HG03139 (cell line): ENCODE results near the gene MAP3K15.

Experiments used
- ATAC-seq: cut with Tn5 transposase; IDR thresholded peaks from one replicate; pipeline ENCODE4 v1.9.1; 2021; ENCODE audit not compliant: unreplicated experiment

Gene MAP3K15

DNA sequence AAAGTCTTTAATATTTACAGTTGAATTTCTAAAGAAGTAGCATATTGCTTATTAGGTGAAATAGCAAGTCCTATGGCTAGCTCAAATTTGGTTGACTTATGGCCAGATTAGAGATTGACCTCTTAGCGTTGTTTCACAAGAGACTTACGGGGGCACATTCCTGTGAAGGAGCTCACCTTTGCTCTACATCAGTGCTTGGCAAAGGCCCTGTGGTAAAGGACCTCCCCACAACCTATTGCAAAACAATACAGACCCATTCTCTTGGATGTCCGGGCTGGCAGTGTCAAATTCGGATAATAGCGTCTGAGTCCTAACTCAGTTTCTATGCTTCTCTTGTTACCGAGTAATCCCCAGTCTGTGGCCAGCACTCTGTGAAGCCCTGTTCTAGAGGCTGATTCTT, 160.7 kb downstream of the MAP3K15 start:
- ATAC-seq: no peak

DNA sequence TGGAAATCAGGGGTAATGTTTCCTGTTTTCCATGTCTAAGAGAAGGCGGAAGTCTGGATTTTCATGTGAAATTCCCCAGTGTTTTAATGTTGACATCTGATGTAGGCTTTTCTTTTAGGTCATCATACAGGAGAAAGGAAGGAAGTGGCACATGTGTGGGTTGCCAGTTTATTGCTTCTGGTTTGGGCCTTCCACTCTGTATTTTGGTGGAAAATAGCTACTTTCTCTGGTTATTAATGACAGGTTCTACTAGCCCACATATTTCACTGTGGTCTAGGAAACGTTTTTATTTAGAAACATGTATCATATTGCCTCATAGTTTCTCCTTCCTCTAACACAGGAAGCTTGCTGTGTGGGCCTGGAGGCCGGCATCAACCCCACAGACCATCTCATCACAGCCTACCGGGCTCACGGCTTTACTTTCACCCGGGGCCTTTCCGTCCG, 164.3 kb downstream of the MAP3K15 start:
- peak; percentile 93 for ATAC-seq

DNA sequence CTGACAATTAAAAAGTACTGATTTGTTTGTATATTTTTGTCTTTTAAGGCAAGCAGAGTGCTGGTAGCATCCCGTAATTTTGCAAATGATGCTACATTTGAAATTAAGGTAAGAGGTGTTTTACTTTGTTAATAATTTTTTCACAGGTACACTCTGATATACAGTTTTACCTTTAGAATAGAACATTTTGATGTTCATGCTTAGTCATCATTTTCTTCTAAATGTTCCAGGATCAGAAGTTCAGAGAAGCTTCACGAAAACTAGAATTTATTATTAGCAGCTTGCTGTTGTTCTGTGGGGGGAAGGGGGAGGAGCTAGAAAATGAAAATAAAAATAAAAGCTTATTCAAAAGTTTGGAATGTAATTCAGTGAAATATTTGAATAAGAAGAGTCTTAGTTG, 166.0 kb downstream of the MAP3K15 start:
- ATAC-seq: no peak

DNA sequence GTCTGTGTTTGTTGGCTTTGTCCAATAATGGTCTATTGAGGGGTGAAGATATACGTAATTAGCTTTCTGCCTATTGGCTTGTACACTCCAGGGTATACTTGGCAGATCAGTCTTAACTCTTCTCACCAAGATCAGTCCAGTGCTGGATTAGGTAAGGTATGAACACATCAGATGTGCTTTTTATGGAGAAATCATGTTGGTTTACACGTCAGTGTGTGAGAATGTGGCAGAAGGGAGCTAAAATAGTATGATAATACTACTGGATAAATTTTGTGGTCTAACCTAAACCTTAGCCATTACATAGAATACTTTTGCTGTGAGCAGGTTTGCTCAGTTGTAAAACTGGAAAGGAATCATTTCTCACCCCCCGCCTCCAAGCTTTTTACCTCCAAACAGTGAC, 167.4 kb downstream of the MAP3K15 start:
- no peak for ATAC-seq

DNA sequence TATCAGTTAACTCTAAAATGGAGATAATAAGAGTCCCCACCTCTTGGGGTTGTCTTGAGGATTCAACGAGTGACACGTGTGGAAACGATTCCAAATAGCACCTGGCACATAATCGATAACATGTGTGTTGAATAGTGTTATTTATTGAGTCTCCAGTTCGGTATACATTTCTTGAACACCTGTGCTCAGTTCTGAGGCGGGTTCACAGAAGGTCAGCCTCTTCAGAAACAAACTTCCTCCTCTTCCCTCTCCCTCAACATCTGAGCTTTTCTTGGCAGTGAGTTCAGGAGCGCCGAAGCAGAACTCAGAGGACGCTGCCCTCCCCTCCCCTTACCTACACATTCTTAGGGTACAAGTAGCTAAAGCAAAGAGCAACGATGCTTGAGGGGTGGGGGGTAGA, 170.6 kb downstream of the MAP3K15 start:
- no peak for ATAC-seq

DNA sequence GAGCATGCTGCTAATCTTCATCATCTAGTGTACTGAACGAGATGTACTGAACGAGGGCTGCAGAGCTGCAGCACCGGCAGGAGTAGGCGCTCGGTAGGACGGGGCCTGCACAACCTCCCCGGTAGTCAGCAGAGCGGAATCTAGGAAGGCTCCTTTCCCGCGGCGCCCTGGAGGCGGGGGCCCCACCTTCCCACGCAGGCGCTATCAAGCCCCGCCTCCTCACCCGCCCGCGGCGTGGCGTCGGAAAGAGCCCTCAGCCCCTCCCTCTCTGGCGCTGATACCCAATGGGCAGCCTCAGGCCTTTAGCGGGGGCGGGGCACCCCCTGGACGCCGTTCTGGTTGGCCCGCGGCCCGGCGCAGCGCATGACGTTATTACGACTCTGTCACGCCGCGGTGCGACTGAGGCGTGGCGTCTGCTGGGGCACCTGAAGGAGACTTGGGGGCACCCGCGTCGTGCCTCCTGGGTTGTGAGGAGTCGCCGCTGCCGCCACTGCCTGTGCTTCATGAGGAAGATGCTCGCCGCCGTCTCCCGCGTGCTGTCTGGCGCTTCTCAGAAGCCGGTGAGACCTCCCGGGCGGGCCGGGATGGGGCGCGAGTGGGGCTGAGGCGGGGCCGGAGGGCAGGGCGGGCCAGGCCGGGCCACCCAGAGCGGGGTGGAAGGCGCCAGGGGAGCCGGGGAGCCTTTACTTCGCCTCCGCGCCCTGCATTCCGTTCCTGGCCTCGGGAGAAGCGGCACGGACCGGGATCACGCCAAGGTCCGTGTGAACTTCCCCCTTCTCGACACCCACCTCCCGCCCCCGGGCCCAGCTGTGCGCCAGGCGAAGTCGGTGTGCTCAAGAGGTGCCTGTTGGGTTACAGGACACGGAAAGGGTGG, 171.5 kb downstream of the MAP3K15 start, which contains the start of gene PDHA1:
TSS of gene PDHA1 (plus strand) at position 393 of the 874 bp plus-strand sequence. CDS start at position 504, 111 bp downstream.
- peak; percentile 96 for ATAC-seq

DNA sequence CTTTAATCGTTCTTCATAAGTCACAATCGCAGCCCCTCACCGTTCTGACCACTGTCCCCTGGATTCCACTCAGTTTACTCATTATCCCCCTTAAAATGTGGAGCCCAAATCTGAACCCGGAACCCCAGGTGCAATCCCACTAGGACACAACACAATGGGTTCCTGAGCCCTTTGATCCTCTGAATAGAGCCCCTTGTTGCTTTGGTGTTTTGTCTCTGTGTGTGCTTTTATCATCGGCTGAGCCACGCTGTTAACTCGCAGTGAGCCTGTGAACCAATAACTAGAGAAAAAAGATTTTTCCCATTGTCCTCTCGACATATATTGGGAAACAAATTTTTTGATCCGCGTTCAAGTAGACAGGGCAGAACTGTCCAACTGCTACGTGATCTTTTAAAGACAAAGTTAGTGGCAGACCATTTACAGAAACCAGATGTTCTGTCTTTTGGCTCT, 172.2 kb downstream of the MAP3K15 start:
- ATAC-seq: no peak

DNA sequence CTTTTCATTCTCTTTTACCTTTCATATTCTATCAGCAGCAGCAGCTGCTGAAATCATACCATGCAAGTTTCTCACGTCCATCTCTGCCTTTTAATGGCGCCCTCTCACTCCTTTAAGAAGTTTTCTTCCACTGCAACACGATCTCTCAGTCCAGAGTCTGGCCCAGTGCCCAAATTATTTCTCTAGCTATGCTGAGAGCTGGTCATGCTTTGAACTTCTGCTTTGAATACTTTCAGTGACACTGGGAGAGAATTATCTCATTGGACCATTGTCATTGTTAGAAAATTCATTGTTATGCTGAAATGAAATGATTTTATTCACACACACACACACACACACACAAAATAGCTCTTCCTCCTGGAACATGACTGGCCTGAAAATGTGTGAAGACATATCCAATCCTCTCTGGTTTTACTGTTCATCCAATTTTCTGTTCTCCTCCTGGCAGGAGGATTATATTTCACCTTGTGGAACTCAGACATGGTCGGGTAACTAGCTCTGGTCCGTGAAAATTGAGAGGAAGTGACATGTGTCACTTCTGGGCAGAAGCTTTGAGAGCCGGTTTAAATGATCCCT, 172.9 kb downstream of the MAP3K15 start:
- ATAC-seq: no peak

DNA sequence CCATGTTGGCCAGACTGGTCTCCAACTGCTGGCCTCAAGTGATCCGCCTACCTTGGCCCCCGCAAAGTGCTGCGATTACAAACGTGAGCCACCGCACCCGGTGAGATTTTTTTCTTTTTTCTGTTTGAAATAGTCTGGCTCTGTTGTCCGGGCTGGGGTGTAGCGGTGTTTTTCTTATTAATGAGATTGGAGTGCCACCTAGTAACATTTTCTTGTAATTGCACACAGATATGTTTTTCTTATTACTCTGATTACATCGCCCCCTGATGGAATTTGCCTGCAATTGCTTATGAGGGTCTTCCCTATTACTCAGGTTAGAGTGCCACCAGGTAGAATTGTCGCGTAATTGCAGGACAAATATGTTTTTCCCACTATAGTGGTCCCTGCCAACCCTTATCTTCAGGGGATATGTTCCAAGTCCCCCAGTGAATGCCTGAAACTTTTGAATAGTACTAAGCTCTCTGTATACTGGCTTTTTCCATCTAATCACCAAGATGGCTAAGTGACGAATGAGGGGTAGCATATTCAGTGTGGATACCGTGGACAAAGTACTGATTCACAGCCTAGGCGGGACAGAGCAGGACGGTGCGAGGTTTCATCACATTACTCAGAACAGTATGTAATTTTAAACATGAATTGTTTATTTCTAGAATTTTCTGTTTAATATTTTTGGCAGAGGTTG, 180.2 kb downstream of the MAP3K15 start:
- ATAC-seq: no peak

DNA sequence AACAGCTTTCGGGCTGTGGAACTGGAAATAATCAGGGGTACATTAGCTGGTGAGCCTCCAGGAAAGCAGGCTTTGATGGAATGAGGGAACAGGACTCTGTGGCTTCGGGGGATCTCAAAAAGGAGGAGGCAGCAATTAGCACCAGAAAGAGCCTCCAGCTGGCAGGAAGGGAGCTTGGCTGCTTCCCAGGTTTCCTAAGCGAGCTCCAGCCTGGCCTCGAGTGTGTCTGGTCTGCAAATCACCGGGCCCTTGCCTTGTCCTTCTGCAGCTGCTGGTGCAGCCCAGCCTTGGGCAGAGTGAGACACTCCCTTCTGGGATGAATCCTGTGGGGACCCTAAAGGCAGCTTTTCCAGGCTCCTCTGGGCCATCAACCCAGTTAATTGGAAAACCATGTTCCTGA, 182.3 kb downstream of the MAP3K15 start:
- ATAC-seq: no peak

DNA sequence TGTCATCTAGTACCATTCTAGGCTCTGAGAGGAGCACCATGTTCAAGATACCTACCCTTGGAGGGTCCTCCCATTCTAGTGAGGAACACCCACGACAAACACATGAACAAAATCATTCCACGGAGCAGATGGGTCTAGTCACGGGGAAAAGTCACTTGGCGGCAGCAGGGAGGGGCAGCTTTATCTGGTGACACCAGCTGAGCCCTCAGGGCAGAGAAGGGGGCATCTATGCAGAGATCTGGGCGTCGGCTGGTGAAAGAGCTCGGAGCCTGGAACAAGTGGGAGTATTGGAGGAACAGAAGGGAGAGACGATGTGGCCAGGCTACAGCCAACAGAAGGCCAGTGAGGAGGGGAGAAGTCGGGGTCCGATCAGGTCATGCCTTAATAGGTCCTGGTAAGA, 183.5 kb downstream of the MAP3K15 start:
- ATAC-seq: no peak

DNA sequence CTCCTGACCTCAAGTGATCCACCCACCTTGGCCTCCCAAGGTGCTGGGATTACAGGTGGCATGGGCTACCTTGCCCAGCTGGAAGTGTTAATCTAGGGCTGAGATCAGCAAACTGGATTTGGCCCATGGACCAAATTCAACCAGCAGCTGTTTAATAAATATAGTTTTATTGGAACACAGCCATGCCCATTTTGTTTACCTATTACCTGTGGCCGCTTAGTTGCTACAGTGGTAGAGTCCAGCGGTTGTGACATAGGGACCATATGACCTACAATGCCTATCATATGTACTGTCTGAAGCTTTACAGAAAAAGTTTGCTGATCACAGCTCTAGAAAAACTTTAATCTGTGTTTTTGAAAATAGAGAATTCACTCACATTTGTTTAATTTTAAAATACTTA, 188.7 kb downstream of the MAP3K15 start:
- no peak for ATAC-seq
